NCI-H2107 (cell line): ENCODE data around the gene AGTPBP1.
"Not testable (repeated sequence)": the region's sequence is repeated elsewhere in the genome, so short reads cannot be mapped to it uniquely, and the experiment has no call there.

Experiments
- DNase-seq: peaks from one replicate; lab custom pipeline; 2025; lab: John Stamatoyannopoulos, UW

Gene AGTPBP1

DNA sequence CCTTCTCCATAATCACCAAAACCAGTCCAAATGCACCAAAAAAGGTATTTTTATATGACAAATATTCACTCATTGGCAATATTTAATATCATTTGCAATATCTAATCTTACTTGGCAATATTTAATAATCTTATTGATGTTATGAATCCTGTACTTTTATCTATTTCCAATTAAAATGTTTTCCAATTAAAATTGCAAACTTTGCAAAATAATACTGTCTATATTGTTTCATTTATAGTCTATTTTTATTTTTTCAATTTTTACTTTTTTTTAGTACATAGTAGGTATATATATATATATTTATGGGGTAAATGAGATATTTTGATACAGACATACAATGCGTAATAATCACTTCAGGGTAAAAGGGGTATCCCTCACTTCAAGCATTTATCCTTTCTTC lies 109.9 kb downstream of the AGTPBP1 start:
- DNase-seq: no peak

DNA sequence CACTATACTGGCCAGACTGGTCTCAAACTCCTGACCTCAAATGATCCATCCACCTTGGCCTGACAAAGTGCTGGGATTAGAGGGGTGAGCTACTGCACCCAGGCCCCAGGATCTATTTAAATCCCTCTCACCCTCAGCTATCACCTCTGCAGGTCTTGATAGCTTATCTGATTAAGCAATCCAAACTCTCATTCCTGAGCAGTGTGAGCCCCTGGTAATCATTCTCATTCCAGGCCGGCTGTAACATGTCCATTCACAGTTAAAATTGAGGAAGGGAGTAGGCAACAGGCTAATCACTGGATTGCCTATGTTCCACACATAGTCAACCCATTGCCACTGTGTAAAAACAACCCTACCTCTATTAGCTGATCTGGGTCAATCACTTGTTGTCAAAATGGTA lies 111.1 kb downstream of the AGTPBP1 start:
- DNase-seq: no peak

DNA sequence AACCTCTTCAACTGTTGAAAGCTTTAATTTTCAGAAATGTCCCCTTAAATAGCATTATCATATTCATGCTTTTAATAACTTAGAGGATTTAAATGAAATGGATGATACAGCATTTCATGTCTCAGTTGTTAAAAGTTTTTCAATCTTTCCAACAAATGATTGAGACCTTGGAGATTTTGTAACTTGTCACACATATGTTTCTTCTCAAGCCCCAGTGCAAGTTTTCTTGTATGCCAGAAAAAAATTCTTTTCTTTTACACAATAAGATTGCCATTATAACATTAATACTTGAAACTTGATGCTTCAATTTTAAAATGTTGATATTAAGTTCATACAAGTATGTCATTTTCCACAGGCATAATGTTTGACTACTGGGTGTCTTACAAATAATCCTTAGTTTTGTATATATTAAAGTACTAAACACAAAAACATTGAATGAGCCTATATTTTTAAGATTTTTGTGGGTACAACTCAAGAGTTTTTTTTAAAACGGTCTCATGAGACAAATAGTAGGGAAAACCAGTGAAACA lies 124.5 kb downstream of the AGTPBP1 start:
- DNase-seq: no peak

DNA sequence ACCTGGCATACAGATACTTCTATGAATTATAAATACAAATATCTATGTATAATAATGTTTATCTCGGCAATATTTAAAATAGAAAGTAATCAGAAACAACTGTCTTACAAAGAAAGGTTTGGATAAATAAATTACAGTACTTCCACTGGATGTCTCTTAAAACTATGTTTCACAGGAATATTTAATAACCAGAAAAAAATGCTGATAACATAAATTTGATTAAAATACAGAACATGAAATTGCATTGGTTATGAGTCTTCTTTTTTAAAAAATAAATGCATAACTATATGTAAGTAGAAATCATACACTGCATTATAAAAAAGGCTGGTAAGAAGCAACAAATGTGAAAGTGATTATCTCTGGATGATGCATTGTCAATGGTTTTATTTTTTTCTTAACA lies 126.0 kb downstream of the AGTPBP1 start:
- no peak for DNase-seq

DNA sequence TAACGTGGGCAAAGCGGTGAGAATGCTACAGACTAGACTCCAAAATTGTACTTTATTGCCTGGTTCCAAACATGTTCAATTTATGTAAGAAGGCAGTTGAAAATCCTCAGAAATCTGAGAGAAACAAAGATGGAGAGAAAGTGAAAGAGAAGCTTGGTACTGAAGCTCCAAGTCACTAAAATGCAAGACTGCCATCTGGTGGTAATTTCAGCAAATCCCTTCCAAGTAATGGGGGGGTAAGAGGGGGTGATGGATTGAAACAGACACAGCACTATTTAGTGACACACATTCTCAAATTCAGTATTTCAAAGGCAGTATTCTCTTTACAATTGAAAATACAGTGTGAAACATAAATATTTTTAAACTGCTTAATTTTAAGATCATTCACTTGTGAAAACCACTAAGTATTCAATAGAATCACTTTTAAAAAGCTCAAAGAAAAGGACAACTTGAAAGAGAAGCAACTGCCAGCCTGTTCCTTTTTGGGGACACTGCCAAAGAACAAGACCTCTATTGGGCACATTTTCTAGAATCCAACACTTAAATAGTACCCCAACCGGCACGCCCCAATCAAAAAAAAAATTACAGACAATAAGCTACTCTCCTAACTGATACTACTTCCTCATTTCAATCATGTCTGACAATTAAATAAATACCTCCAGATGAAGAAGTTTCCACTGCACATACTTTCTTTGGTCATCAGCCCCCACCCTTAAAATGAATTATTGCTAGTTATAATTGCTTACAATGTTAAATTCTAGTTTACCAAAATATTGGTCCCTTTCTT lies 131.5 kb downstream of the AGTPBP1 start:
- DNase-seq: peak; percentile 34

DNA sequence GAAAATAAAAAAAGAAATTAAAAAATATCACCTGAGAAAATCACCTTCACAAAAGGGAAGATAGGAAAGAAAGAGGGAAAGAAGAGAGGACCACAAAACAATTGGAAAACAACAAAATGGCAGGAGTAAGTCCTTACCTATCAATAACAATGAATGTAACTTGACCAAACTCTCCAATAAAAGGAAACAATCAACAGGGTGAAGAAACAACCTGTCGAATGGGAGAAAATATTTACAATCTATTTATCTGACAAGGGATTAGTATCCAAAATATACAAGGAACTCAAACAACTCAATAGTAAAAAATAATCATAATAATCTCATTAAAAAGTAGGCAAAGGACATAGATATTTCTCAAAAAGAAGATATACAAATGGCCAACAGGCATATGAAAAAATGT lies 135.8 kb downstream of the AGTPBP1 start:
- no peak for DNase-seq

DNA sequence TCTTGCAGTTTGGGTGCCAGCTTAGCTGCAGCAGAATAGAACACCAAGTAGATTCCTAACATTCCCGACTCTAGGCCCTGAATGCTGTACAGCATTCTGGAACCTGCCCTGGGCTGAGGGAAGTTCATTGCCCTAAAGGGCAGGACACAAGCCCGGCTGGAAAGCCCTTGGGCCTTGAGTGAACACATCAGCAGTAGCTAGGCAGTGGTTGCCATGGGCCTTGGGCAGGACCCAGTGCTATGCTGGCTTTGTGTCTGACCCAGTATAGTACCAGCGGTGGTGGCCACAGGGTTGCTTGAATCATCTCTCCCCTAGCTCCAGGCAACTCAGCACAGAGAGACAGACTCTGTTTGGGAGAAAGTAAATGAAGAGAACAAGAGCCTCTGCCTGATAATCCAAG lies 137.8 kb downstream of the AGTPBP1 start:
- DNase-seq: no peak

DNA sequence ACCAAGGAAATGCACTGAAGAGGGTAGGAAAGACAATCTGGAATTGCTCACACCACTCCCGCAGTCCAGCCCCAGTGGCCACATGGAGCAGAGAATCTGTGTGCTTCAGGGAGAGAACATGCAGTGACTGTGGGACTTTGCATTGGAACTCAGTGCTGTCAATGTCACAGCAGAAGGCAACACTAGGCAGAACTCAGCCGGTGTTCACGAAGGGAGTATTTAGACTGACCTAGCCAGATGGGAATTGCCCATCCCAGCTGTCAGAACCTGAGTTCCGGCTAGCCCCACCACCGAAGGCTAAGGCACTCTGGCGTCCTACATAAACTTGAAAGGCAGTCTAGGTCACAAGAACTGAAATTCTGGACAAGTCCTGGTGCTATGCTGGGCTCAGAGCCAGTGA lies 139.0 kb downstream of the AGTPBP1 start:
- no peak for DNase-seq

DNA sequence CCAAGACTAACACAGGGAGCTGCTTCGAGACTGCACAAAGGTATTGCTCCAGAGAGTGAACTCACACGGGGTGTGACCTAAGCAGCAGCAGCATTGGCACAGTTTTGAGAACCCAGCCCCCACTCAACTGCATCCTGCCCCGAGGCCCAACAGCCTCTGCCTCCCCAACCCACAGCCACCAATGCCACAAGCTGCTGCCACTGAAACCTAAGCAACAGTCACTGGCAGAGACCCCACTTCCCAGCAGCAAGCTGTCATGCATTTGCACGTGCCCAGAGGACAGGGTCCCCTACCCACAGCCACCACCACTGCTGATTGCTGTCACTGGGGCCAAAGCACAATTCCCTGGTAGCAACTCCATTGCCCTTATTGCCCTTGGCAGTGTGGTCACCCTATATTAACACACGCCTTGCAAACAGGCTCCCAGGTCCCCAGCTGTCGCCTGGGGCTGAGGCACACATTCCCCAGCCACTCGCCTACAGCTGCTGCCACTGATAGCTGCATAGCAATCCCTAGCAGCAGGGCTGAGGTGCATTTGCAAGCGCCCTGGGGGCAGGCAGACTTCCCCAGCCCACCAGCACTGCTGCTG lies 141.0 kb downstream of the AGTPBP1 start:
- DNase-seq: no peak

DNA sequence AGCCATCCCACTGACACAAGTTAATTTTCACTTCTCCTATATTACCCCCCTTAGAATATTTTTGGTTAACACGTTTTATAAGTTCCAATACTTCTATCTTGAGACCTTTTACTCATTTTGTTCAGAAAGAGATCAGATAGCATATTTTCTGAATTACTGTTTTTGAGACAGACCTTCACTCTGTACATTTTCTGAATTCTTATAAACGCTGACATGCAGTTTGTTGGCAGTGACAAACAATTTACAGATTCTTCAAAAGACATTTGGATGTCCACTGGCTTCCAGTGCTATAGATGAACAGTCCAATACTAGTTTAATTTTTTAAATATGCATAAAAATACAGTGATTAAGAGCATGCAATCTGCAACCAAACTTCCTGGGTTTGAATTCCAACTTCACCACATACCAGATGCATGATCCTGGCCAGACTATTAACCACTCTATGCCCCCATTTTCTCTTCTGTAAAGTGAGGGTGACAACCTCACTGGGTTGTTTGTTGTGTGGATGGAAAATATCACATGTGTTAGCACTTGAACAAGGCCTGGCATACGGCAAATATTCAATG lies 142.1 kb downstream of the AGTPBP1 start:
- no peak for DNase-seq

DNA sequence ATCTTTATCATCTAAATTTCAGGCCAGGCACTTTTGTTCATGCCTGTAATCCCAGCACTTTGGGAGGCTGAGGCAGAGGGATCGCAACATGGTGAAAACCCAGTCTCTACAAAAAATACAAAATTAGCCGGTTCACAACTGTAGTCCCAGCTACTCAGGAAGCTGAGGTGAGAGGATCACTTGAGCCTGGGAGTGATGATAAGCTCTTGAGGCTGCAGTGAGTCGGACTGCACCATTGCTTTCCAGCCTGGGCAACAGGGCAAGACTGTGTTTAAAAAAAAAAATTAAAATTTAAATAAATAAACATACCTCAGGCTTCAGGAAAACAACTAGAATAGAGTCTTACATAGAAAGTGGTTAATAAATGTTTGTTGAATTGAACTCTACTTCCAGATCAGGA lies 147.4 kb downstream of the AGTPBP1 start:
- no peak for DNase-seq

DNA sequence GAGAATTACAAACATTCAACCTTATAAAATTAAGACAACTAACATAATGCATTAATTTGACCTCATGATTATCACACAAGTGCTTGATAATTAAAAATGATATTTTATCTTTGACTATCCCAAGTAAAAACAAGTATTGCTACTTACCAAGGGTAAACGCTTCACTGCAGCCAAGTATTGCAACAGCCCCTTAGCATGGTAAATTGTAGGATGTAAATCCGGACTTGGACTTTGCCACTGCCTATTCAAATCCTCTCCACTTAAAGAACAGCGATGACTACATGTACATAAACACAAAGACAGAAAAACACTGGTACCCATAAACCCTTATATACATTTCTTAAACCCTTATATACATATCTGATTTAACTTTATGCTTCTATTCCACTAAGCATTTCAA lies 155.1 kb downstream of the AGTPBP1 start:
- no peak for DNase-seq

DNA sequence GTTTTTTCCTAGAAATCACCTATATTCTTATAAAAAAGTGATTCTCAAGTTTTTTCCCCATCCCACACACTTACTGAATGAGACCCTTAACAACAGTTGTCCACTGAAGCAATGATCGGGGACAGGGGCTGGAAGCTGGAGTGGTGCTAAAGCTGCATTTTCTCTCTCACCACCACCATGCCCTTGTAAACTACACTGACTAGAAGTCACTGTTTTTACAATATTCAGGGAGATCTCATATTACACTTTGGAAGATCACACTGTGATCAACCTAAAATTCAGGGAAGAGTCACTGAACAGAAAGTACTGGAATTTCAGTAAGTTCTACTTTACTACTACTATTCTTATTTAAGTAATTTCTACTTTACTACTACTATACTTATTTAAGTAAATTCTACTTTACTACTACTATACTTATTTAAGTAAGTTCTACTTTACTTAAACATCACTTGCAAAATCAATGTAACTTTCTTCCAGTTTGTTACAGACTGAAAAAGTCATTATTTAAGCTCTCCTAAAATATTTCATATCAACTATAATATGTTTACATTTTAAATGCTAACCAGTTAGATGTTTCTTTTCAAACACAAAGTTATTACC lies 164.3 kb downstream of the AGTPBP1 start:
- DNase-seq: no peak

DNA sequence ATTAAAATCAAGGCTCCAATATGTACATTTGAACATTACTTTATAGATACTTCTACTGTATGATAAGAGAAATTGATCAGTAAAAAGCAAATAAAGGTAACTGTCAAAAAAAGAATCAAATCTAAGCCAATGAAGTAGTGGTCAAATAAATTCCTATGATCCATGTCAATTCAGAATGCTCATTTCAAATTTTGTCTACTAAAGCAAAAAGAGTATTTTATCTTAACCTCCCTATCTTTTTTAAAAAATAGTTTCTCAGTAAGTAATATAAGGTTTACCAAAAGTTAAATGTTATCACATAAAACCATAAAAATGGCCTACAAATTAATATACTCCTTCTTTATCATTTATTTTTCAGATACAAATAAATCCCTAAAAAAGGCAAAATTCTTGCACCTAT lies 165.9 kb downstream of the AGTPBP1 start:
- no peak for DNase-seq

DNA sequence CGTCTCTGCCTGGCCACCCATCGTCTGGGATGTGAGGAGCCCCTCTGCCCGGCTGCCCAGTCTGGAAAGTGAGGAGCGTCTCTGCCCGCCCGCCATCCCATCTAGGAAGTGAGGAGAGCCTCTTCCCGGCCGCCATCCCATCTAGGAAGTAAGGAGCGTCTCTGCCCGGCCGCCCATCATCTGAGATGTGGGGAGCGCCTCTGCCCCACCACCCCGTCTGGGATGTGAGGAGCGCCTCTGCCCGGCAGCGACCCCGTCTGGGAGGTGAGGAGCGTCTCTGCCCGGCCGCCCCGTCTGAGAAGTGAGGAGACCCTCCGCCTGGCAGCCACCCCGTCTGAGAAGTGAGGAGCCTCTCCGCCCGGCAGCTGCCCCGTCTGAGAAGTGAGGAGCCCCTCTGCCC lies 168.2 kb downstream of the AGTPBP1 start:
- not testable (repeated sequence) for DNase-seq

DNA sequence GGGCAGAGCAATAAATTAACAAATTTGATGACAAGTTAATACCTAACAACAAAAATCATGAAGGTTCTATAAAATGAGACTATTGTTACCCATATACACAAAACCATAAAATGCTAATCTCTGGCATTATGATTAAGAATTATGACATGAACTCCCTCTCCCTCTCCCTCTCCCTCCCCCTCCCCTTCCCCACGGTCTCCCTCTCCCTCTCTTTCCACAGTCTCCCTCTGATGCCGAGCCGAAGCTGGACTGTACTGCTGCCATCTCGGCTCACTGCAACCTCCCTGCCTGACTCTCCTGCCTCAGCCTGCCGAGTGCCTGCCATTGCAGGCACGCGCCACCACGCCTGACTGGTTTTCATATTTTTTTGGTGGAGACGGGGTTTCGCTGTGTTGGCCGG lies 168.8 kb downstream of the AGTPBP1 start:
- not testable (repeated sequence) for DNase-seq

DNA sequence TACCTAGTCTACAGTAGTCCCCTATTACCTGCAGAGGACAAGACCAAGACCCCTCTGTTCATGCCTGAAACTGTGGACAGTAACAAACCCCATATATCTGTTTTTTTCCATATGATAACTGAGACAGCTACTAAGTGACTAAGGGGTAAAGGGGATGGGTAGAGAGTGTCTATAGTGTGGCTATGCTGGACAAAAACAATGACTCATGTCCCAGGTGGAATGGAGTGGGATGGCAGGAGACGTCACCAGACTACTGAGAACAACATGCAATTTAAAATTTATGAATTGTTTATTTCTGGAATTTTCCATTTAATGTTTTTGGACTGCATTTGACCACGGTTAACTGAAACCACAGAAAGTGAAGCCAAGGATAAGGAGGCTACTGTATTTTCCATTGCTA lies 171.8 kb downstream of the AGTPBP1 start:
- DNase-seq: no peak

DNA sequence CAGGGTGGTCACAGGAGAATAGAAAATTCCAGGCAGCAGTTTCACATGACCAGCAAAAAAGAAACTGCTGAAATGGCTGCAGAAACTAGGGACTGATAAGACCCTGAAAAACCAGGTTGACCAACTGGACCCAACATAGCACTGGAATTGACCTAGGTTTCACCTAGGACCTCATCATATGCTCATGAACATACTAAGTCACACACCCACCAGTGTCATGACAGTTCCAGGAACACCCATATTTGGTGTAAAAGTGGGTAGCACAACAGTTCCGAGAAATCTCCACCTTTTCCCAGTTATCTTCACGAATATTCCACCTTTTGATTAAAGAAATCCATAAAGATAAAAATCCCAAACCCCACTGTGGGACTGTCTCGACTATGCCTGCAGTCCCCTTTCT lies 182.2 kb downstream of the AGTPBP1 start:
- no peak for DNase-seq

DNA sequence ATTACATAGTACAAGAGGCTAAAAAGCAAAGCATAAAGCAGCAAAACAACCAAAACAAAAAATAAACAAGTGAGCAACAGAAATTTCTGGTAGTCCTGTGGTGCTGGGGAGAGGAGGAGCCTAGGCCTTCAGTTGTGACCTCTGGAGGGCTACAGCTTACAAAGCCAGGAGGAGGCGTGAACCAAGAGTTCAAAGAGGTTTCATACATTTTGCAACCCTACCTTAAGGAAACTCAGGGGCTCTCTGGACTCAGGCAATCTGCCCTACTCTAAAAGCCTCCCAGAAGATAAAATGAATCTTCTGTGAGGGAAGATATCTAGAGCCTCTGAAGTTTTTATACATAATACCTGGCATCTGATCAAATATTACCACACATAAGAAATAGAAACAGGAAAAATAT lies 187.4 kb downstream of the AGTPBP1 start:
- no peak for DNase-seq

DNA sequence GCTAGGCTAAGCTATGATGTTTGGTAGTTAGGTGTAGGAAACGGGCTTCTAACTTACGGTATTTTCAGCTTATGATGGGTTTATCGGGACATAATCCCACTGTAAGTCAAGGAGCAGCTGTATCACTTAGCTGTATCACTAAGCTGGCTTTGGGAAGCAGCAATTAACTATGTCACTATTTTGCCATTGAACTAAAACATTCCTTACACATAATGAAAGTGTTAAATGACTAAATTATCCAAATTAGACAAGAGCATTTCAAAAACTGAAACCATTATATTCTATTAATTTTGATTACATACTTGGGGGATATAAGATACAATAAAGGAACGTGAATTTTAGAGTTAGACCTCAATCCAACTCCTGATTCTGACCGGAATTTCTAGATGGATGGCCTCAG lies 188.3 kb downstream of the AGTPBP1 start:
- no peak for DNase-seq

DNA sequence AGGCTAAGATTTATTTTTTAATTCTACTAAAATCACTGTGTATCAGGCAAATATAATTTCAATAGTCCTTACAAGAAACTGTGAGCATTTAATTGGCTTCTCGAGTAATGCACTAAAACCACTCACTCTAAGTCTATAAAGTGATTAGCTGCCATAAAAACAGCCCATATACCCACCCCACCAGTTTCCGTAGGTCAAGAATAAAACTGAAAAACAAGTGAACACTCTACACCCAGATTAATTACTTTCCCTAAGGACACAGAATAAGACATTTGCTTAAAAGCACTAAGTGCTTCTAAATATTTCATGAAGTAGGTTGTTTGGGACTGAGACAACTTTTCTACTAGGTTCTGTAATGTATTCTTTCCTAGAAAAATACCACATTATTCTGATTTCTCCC lies 194.2 kb downstream of the AGTPBP1 start:
- DNase-seq: no peak

DNA sequence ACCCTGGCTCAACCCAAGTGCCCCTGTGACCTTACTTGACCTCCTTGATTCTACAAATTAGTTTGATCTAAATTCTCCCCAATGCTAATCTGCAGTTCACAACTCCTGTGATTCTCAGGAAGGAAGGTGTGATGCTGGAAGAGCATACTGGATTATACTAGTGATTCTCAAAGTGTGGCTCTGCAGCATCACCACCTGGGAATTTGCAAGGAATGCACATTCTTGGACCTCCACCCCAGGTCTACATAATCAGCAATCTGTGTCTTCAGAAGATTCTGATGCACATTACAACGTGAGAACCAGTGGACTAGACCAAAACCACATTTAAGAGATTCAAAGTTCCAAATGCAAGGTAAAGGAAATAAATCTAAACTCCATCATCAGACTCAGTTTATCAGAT lies 198.6 kb downstream of the AGTPBP1 start:
- no peak for DNase-seq

DNA sequence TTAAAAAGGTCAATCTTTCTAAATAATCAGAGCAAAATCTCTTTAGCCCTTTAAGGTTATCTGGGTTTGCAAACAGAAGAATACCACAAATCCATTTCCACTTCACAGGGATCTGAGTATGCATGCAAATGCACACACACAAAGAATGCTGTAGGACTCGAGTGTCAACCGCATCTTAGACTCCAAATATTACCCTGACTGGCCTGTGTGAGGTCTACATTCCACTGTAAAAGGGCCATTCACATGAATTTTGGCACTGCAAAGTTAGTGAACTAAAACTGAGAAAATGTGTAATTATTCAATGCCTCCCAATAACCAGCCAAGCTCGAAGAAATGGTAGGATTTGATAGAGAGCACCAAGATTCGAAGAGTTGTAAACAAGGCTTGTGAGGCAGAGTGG lies 199.9 kb downstream of the AGTPBP1 start:
- no peak for DNase-seq
